ENCODE measurements around the gene ZNF366. TPM values are rescaled to one million over a fixed set of nuclear protein-coding genes. Genes with fewer than 3 reads are reported as not detected.

Gene ZNF366
- total RNA-seq, 2 donors from 2014 or later, result under 0.01 to 1.8 TPM

DNA sequence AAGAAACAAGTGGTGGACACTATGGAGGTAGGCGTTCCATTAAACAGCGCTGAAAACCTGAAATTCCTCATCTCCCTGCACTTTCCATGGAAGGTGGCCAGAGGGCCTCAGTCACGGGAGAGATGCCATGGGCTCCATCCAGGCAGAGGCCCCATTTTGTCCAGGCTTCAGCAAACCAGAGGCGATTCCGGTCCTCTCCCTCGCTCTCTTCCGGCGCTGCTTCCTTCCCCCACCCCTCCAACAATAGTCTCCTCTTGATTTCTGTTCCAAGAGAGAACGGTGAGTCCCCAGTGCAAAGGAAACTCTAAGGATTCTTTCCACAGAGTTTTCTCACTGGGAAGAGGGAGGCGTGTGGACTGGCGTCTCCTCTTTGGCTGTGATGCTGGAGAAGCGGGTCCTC lies 7.5 kb downstream of the ZNF366 start:
- intact Hi-C loops (cut with DNase I), result no loop called here
- H3K27ac ChIP-seq, result no peak overlapping the region
- TF ChIP-seq POLR2A (IDR thresholded peaks at IDR 0.05), result no peak
- TF ChIP-seq, protein P1, sequence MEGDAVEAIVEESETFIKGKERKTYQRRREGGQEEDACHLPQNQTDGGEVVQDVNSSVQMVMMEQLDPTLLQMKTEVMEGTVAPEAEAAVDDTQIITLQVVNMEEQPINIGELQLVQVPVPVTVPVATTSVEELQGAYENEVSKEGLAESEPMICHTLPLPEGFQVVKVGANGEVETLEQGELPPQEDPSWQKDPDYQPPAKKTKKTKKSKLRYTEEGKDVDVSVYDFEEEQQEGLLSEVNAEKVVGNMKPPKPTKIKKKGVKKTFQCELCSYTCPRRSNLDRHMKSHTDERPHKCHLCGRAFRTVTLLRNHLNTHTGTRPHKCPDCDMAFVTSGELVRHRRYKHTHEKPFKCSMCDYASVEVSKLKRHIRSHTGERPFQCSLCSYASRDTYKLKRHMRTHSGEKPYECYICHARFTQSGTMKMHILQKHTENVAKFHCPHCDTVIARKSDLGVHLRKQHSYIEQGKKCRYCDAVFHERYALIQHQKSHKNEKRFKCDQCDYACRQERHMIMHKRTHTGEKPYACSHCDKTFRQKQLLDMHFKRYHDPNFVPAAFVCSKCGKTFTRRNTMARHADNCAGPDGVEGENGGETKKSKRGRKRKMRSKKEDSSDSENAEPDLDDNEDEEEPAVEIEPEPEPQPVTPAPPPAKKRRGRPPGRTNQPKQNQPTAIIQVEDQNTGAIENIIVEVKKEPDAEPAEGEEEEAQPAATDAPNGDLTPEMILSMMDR (IDR thresholded peaks at IDR 0.05), result no peak
- no peak overlapping the region for H3K4me3 ChIP-seq
- no peaks in the 10 kb centered on the region for H3K27me3 ChIP-seq
- WGBS, 2 donors, result 86 to 94% methylated on average over 12 of the region's 12 CpGs
- no peaks in the 10 kb centered on the region for H3K36me3 ChIP-seq (replicated peaks in 1 of 2; ENCODE audit: insufficient read depth in 1 of 2, low read depth in 2 of 2)
- no peaks in the 10 kb centered on the region for H3K4me1 ChIP-seq
- no peaks in the 10 kb centered on the region for H3K9me3 ChIP-seq
- DNase-seq, result no peak
- no peak for ATAC-seq

GRCh38 chr5:72499090-72499489 lies 8.1 kb downstream of the ZNF366 start:
- intact Hi-C loops (cut with DNase I), result no loop called here
- ATAC-seq (no peak), DNase-seq (no peak)
- 75 to 81% methylated on average over 2 of the region's 2 CpGs for WGBS, 2 donors
- TF ChIP-seq POLR2A (IDR thresholded peaks at IDR 0.05), result no peak
- TF ChIP-seq, protein P1 (IDR thresholded peaks at IDR 0.05), result no peak
- no peaks in the 10 kb centered on the region for H3K36me3 ChIP-seq (replicated peaks in 1 of 2; ENCODE audit: insufficient read depth in 1 of 2, low read depth in 2 of 2)
- H3K4me3 ChIP-seq, result no peak overlapping the region
- no peak overlapping the region for H3K27ac ChIP-seq
- no peaks in the 10 kb centered on the region for H3K9me3 ChIP-seq
- no peaks in the 10 kb centered on the region for H3K4me1 ChIP-seq
- no peaks in the 10 kb centered on the region for H3K27me3 ChIP-seq

- 92 to 94% methylated on average over 2 of the region's 2 CpGs for WGBS, 2 donors
- no peaks in the 10 kb centered on the region for H3K9me3 ChIP-seq
- no peak overlapping the region for H3K27ac ChIP-seq
- intact Hi-C loops (cut with DNase I), result no loop called here
- no peak for ATAC-seq
- H3K4me3 ChIP-seq, result no peak overlapping the region
- TF ChIP-seq, protein P1 (IDR thresholded peaks at IDR 0.05), result no peak
- TF ChIP-seq POLR2A (IDR thresholded peaks at IDR 0.05), result no peak
- H3K36me3 ChIP-seq (replicated peaks in 1 of 2; ENCODE audit: insufficient read depth in 1 of 2, low read depth in 2 of 2), result no peaks in the 10 kb centered on the region
- DNase-seq, result no peak
- H3K27me3 ChIP-seq, result no peaks in the 10 kb centered on the region
- no peaks in the 10 kb centered on the region for H3K4me1 ChIP-seq
Measured at GRCh38 chr5:72498284-72498683, 8.9 kb downstream of the ZNF366 start.

DNA sequence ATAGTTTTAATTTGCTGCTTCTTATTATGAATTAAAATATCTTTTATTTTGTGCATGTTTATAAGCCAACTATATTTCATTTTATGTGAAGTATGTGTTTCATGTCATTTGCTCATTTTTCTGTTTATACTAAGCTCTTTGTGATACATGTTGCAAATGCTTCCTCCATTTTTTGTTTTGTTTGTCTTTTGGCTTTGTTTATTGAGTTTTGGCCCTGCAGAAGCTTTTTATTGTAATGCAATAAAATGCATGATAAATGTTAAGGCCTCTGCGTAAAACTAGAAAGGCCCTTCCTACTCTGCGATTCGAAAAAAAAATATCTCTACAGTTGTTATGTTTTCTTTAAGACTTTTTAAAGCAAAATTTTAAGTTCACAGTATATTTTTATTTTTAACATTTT lies 9.4 kb downstream of the ZNF366 start:
- DNase-seq (no peak), ATAC-seq (no peak)
- Histone ChIP-seq H3K36me3 (replicated peaks in 1 of 2; ENCODE audit: insufficient read depth in 1 of 2, low read depth in 2 of 2) (no peaks in the 10 kb centered on the region), H3K9me3 (no peaks in the 10 kb centered on the region), H3K27ac (no peak overlapping the region), H3K4me3 (no peak overlapping the region), H3K4me1 (no peaks in the 10 kb centered on the region), H3K27me3 (no peaks in the 10 kb centered on the region)
- WGBS, 2 donors, result 88 to 90% methylated on average over 3 of the region's 3 CpGs
- no peak for TF ChIP-seq POLR2A (IDR thresholded peaks at IDR 0.05)
- TF ChIP-seq, protein P1 (IDR thresholded peaks at IDR 0.05), result no peak
- intact Hi-C loops (cut with DNase I), result no loop called here

DNA sequence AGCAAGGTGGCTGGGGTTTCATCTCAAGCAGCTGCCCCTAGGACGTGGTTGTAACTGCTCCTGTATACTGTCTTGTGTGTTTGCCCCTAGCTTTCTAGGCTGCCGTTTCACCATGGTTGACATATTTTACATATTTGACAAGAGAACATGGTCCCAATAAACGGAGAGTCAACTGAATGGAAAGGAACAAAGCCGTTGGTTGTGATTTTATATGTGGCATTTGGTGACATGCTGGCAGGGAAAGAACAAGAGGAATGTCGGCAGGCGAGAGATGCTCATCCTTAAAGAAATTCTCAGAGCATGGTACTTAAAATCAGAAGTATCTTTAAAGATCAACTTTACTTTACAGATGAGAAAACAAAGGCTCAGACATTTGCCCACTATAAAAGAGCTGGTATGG lies 11.8 kb downstream of the ZNF366 start:
- ATAC-seq (no peak), DNase-seq (no peak)
- H3K4me3 ChIP-seq, result no peak overlapping the region
- no peaks in the 10 kb centered on the region for H3K4me1 ChIP-seq
- TF ChIP-seq, protein P1 (IDR thresholded peaks at IDR 0.05), result no peak
- no peak for TF ChIP-seq POLR2A (IDR thresholded peaks at IDR 0.05)
- 65 to 67% methylated on average over 6 of the region's 6 CpGs for WGBS, 2 donors
- H3K9me3 ChIP-seq, result no peaks in the 10 kb centered on the region
- no peaks in the 10 kb centered on the region for H3K36me3 ChIP-seq (replicated peaks in 1 of 2; ENCODE audit: insufficient read depth in 1 of 2, low read depth in 2 of 2)
- H3K27ac ChIP-seq, result no peak overlapping the region
- intact Hi-C loops (cut with DNase I), result no loop called here
- H3K27me3 ChIP-seq, result no peaks in the 10 kb centered on the region
